ENCODE measurements around the gene PLXNB3. TPM values are rescaled to one million over a fixed set of nuclear protein-coding genes. Genes with fewer than 3 reads are reported as not detected.

The PLXNB3 gene
- total RNA-seq, 1 donor from 2014 or later = 42.8 TPM

GRCh38 chrX:153773741-153774575 is 9.9 kb downstream of the PLXNB3 start:
- DNase-seq (ENCODE audit: low spot score) = no peak

GRCh38 chrX:153774576-153775292 is 10.7 kb downstream of the PLXNB3 start:
- DNase-seq (ENCODE audit: low spot score) = no peak

DNA sequence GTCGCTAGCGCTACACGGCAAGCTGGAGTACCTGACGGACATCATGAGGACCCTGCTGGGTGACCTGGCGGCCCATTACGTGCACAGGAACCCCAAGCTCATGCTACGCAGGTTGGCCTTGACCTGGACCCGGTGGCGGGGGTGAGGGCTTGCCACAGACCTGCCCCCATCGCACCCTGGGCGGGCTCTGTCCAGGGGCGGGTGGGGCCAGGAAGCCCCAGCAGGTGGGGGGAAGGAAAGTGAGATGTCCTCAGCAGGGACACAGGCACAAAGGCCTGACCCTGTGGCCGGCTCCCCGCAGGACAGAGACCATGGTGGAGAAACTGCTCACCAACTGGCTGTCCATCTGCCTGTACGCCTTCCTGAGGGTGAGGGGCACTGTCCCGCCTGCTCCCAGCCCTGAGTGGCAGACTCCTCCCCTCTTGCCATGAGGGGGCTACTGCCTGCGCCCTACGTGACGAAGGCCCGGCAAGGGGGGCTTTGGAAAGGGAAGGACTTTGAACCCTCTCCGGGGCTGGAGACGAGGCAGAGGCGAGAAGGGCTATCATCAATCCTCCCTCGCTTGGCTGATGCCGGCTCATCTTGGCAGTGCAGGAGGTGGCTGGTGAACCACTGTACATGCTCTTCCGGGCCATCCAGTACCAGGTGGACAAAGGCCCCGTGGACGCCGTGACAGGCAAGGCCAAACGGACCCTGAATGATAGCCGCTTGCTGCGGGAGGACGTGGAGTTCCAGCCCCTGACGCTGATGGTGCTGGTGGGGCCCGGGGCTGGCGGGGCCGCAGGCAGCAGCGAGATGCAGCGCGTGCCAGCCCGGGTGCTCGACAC is 11.5 kb downstream of the PLXNB3 start:
- no peak for DNase-seq (ENCODE audit: low spot score)

GRCh38 chrX:153776120-153776599 is 12.1 kb downstream of the PLXNB3 start:
- no peak for DNase-seq (ENCODE audit: low spot score)

- no peak for DNase-seq (ENCODE audit: low spot score)
Observed at GRCh38 chrX:153776611-153777045, 12.6 kb downstream of the PLXNB3 start.

DNA sequence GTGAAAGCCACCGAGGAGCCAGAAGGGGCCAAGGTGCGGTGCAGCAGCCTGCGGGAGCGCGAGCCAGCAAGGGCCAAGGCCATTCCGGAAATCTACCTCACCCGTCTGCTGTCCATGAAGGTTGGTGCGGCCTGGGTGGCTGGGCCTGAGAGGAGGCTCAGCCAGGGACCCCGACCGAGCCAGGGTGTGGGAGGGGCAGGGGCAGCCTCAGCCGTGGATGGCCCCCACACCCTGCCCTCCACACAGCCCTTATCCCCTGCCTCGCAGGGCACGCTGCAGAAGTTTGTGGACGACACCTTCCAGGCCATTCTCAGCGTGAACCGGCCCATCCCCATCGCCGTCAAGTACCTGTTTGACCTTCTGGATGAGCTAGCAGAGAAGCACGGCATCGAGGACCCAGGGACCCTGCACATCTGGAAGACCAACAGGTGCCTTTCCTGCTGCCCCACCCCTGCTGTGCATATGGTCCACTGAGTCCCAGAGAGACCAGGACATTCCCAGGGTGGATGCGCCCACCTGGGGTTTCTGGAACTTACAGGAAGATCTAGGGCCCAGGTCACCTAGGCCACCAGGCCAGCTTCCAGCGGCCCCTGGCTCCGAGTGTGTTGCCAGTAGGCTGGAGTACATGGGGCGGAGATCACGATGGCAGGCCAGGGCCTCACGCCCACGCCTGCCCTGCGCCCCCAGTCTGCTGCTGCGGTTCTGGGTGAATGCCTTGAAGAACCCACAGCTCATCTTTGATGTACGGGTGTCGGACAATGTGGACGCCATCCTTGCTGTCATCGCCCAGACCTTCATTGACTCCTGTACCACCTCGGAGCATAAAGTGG is 13.4 kb downstream of the PLXNB3 start:
- no peak for DNase-seq (ENCODE audit: low spot score)

DNA sequence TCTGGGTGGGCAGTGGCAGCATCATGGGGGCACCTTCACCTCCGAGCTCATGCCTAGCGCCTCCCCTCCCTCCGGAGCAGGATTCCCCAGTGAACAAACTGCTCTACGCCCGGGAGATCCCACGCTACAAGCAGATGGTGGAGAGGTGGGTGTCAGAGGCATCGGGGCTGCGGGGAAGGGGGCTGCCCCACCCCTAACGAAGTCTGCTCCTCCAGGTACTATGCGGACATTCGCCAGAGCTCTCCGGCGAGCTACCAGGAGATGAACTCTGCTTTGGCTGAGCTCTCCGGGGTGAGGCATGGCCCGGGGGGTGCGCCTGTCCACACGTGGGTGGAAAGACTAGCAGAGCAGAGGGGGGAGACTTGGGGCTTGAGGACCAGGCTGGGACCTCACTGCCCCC is 14.1 kb downstream of the PLXNB3 start:
- DNase-seq (ENCODE audit: low spot score) = no peak

DNA sequence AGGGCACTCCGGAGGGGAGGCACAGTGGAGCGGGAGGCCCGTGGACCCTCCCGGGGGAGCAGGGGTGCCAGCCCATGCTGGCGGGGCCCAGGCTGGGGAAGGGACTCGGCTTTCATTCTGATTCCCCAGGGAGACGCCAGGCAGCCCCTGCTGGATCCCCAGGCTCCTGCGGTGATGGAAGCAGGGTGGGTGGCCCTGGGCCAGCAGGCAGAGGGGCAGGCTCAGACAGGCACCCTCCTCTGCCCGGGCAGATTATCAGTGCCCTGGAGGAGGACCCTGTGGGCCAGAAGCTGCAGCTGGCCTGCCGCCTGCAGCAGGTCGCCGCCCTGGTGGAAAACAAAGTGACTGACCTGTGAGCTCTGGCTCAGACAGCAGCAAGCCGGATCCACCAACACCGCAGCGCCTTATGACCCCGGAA is 14.6 kb downstream of the PLXNB3 start:
- DNase-seq (ENCODE audit: low spot score) = no peak

GRCh38 chrX:153779891-153780677 is 16.0 kb downstream of the PLXNB3 start:
- no peak for DNase-seq (ENCODE audit: low spot score)

DNA sequence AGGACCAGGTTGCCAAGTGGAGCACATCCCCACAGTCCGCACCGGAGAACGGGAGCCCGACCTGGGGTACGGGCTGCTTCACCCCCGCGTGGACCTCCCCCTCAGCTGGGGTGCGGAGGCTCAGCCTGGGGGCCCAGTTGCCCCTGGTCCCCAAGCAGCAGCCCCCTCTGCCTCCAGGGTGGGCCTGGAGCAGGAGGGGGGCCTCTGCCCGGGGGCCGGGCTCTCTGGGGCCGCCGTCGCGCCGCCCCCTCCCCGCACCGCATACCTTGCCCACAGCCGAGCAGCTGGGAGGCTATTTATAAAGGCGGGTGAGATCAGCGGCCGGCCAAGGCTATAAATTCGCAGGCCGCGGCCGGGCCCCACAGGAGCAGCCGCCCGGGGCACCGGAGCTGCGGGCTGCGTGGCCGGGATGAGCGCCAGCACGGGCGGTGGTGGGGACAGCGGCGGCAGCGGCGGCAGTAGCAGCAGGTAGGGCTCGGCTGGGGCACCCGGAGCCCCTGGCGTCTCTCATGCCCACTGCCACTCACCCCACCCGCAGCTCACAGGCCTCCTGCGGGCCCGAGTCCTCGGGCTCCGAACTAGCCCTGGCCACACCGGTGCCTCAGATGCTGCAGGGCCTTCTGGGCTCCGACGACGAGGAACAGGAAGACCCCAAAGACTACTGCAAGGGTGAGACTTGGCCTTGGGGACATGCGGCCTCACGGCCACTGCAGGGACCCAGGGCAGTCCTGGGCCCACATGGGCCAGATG is 16.8 kb downstream of the PLXNB3 start, which contains the start of gene SRPK3:
TSS of gene SRPK3 (plus strand) at position 364 of the 750 bp plus-strand sequence. CDS start at position 410, 46 bp downstream.
- no peak for DNase-seq (ENCODE audit: low spot score)

DNA sequence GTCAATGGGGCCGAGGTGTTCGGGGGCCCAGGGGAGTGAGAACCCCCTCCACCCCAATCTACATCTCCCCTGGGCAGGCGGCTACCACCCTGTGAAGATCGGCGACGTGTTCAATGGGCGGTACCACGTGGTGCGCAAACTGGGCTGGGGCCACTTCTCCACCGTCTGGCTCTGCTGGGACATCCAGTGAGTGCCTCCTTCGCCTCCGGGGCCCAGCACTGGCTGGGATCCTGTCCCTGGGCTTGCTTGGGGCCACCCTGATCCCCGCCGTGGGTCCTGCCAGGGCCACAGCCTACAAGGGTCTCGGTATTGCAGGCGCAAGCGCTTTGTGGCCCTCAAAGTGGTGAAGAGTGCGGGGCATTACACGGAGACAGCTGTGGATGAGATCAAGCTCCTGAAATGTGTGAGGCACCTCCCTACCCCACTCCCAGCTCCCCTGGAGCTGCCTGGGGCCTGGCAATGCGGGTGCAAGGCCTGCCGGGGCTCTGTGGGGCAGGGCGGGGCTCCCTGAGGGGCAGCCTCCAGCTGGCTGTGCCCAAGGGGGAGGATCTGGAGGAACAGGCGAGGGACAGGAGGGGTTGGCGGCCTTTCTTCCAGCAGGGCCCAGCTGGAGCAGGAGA is 17.5 kb downstream of the PLXNB3 start:
- DNase-seq (ENCODE audit: low spot score) = no peak

DNA sequence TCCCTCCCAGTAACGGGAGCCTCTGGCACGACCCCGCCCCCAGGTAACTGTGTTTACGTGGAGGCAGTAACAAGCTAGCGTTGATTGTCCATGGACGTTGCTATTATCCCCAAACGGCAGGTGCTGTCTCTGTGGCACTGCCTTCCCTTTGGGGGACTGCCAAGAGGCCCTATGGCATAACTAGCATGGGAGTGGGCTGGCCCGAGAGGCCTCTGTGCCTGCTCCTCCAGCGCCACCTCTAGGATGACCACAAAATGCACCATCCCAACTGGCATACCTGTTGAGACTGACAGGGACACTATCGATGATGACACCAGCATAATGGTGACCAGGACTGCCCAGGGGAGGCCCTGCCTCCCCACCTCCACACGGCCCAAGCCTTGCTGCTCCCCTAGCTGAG is 18.3 kb downstream of the PLXNB3 start:
- DNase-seq (ENCODE audit: low spot score) = no peak

- no peak for DNase-seq (ENCODE audit: low spot score)
Observed at GRCh38 chrX:153782871-153783270, 18.8 kb downstream of the PLXNB3 start.

- DNase-seq (ENCODE audit: low spot score) = no peak
Observed at GRCh38 chrX:153783378-153784013, 19.4 kb downstream of the PLXNB3 start.

DNA sequence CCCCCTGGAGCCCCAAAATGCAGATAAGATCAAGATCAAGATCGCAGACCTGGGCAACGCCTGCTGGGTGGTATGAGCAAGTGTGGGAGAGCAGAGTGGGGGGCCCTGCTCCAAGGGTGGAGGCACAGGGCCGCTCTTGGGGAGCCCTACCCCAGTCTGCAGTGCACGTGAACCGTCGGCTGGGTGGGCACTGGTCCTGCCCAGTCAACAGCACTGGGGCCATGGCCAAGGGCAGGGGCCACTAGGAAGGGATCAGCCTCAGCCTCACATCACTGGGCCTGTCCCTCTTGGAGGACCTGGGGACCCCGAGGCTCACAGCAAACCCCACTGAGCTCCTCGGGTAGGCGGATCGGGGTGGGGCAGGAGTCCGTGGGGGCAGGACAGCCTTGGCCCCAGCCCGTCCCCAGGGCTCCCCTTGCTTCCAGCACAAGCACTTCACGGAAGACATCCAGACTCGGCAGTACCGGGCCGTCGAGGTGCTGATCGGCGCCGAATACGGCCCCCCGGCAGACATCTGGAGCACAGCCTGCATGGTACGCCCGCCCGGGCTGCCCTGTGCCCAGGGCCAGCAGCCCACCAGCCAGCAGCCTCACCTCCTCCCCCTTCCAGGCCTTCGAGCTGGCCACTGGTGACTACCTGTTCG is 20.4 kb downstream of the PLXNB3 start:
- no peak for DNase-seq (ENCODE audit: low spot score)

DNA sequence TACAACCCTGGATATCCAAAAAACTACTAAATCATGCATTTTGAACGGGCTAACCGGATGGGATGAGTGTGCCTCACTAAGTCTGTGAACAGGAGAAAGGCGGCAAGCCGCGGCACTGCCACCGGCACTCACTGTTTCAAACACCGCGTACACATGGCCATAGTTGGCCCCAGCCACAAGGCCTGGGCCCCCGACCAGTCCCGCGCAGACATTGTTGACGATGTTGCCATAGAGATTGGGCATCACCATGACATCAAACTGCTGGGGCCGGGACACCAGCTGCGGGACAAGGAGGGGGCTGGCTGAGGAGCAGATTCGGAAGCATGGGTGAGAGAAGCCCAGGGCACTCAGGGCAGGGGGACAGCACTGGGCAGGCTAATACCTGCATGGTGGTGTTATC is 22.6 kb downstream of the PLXNB3 start:
- DNase-seq (ENCODE audit: low spot score) = no peak

GRCh38 chrX:153789654-153790053 is 25.6 kb downstream of the PLXNB3 start:
- DNase-seq (ENCODE audit: low spot score) = no peak
